AG04450 (cell line): Measurements from ENCODE around the gene TUSC2. TPM values are rescaled to one million over a fixed set of nuclear protein-coding genes. Genes with fewer than 3 reads are reported as not detected.
A peak's percentile ranks its signal among the peaks of the same experiment; 100 is the strongest.

Experiments used
- CTCF ChIA-PET: fragments of 300-600, 350-600 bp; formaldehyde crosslinking; extraction: SDS; loops from one replicate; lab custom pipeline; 2022; ENCODE audit warnings: antibody characterized with exemption, inconsistent platforms; lab: Charles Lee
- POLR2A ChIA-PET: fragments of 350-600 bp; formaldehyde crosslinking; extraction: SDS; loops from one replicate; lab custom pipeline; 2021; ENCODE audit warnings: antibody characterized with exemption, inconsistent platforms; lab: Yijun Ruan, JAX
- DNase-seq: peaks from one replicate; pipeline ENCODE4 v3.0.0-alpha.2; 2011; ENCODE audit warnings: low read depth, low spot score
- H3K27ac ChIP-seq: one replicate; pipeline ENCODE4 v1.5.1; 2012; ENCODE audit warnings: low read depth, low read length, control low read depth
- H3K27me3 ChIP-seq: one replicate; pipeline ENCODE4 v1.6.0; 2012; ENCODE audit warnings: low read length; ENCODE audit not compliant: control insufficient read depth, insufficient read depth
- H3K4me3 ChIP-seq: 2 replicates; pipeline ENCODE4 v1.5.1; 2011; ENCODE audit warnings: mild to moderate bottlenecking, low read depth, low read length, control low read depth
- H3K9me3 ChIP-seq: 2 replicates; pipeline ENCODE4 v1.5.1; 2012; ENCODE audit warnings: low read length; ENCODE audit not compliant: control insufficient read depth, insufficient read depth
- CTCF ChIP-seq: IDR thresholded peaks from 2 replicates; pipeline ENCODE4 v1.5.1; 2011; ENCODE audit warnings: low read depth, low read length, control low read depth, inconsistent platforms
- polyA minus RNA-seq: library from RNA; depleted of rRNA, polyadenylated mRNA; stranded (reverse); fragments of >200 nt; gene quantifications from 2 replicates; pipeline ENCODE4 v1.2.3, GENCODE V29; 2011; rRNA and poly(A)+ RNA removed
- polyA plus RNA-seq: library from polyadenylated mRNA; depleted of rRNA; stranded (reverse); fragments of >200 nt; gene quantifications from 2 replicates; pipeline ENCODE4 v1.2.3, GENCODE V29; 2011; rRNA removed

The TUSC2 gene, protein sequence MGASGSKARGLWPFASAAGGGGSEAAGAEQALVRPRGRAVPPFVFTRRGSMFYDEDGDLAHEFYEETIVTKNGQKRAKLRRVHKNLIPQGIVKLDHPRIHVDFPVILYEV
- polyA plus RNA-seq (25.3 and 28.1 TPM in 2 replicates), polyA minus RNA-seq (12.1 and 16.6 TPM in 2 replicates)

- DNase-seq, result peak; percentile 82
- ChIA-PET CTCF (interaction anchor here (0.7 to 0.8 kb wide), 2 partner anchors 19 to 771 kb away, joined by 3 to 4 read pairs; no protein-coding TSS in a partner anchor), POLR2A (interaction anchor here (0.6 to 2.2 kb wide), 5 partner anchors 8 to 44 kb away, joined by 4 to 22 read pairs (median 7); partner anchors contain the start of genes CYB561D2, IFRD2 and NPRL2)
- no peak for TF ChIP-seq CTCF
- Histone ChIP-seq H3K9me3 (no peaks in the 10 kb centered on the region; the same call in 1 of the 2 replicates), H3K27me3 (no peaks in the 10 kb centered on the region), H3K4me3 (peak within 1 kb of the TSS; percentile 87), H3K27ac (peak within 1 kb of the TSS; percentile 73)
Measured at GRCh38 chr3:50327943-50328691, at the start of gene TUSC2. TSS of gene TUSC2 (minus strand) at chr3:50328223. CDS start at chr3:50328099, 124 bp downstream.

GRCh38 chr3:50375258-50375931, 47.4 kb upstream of the TUSC2 start:
- DNase-seq, result no peak
- Histone ChIP-seq H3K27ac (no peak overlapping the region), H3K4me3 (no peak overlapping the region), H3K27me3 (peaks cover 34% of the 10 kb centered on the region), H3K9me3 (no peaks in the 10 kb centered on the region)
- TF ChIP-seq CTCF, result no peak
- POLR2A ChIA-PET, result no interaction called here
- CTCF ChIA-PET, result interaction anchor here (0.7 kb wide), 1 partner anchor 132 kb away, joined by 3 read pairs; no protein-coding TSS in a partner anchor

- H3K27me3 ChIP-seq, result peaks cover 35% of the 10 kb centered on the region
- no peaks in the 10 kb centered on the region for H3K9me3 ChIP-seq
- CTCF ChIA-PET, result interaction anchor here (0.7 kb wide), 1 partner anchor 133 kb away, joined by 3 read pairs; no protein-coding TSS in a partner anchor
- DNase-seq, result no peak
- H3K27ac ChIP-seq, result no peak overlapping the region
- H3K4me3 ChIP-seq, result no peak overlapping the region
- no peak for TF ChIP-seq CTCF
- POLR2A ChIA-PET, result no interaction called here
Measured at GRCh38 chr3:50374363-50375257, 46.6 kb upstream of the TUSC2 start.

- ChIA-PET POLR2A (no interaction called here), CTCF (no interaction called here)
- TF ChIP-seq CTCF, result no peak
- Histone ChIP-seq H3K9me3 (no peaks in the 10 kb centered on the region), H3K27ac (no peak overlapping the region), H3K4me3 (no peak overlapping the region), H3K27me3 (peaks cover 42% of the 10 kb centered on the region)
- DNase-seq, result no peak
Measured at GRCh38 chr3:50373146-50374051, 45.4 kb upstream of the TUSC2 start.
